PC-3 (cell line): ENCODE data around the gene SIM2. TPM values are rescaled to one million over a fixed set of nuclear protein-coding genes. Genes with fewer than 3 reads are reported as not detected.

Experiments used
- ATAC-seq: fragments of 200-7000 bp; cut with Tn5 transposase; 2 replicates; pipeline ENCODE4 v1.9.1; 2020; ENCODE audit warnings: mild to moderate bottlenecking, moderate library complexity
- BruUV-seq: library from RNA; stranded (reverse); fragments of 400-500 nt; replicated peaks from 2 replicates; lab custom pipeline; 2021; lab: Mats Ljungman, UMichigan
- CTCF ChIA-PET: fragments of 300-600 bp; sonication (Branson Sonifier 250); formaldehyde crosslinking; loops from one replicate; lab custom pipeline; 2022; ENCODE audit warnings: antibody characterized with exemption; lab: Charles Lee
- POLR2A ChIA-PET: fragments of 300-600 bp; sonication (Branson Sonifier 250); formaldehyde crosslinking; loops from one replicate; lab custom pipeline; 2022; ENCODE audit warnings: antibody characterized with exemption; ENCODE audit not compliant: unreplicated experiment; lab: Charles Lee
- DNase-seq: peaks from one replicate; pipeline ENCODE4 v3.0.0-alpha.2; 2015
- H2AFZ ChIP-seq: fragments of 300-600 bp; sonication (generic); 2 replicates; pipeline ENCODE4 v1.6.0; 2016; ENCODE audit warnings: antibody characterized with exemption, low read length
- H3F3A ChIP-seq: fragments of 300-600 bp; sonication (generic); one replicate; pipeline ENCODE4 v1.6.0; 2017; ENCODE audit warnings: antibody characterized with exemption, low read length, control low read depth, mild to moderate bottlenecking; ENCODE audit not compliant: unreplicated experiment
- H3K27ac ChIP-seq: fragments of 300-600 bp; sonication (generic); 2 replicates; pipeline ENCODE4 v1.5.1; 2016; ENCODE audit warnings: mild to moderate bottlenecking, low read length
- H3K27me3 ChIP-seq: fragments of 300-600 bp; sonication (generic); 2 replicates; pipeline ENCODE4 v1.6.1; 2016; ENCODE audit warnings: low read length, mixed read lengths
- H3K36me3 ChIP-seq: fragments of 300-600 bp; sonication (generic); 2 replicates; pipeline ENCODE4 v1.6.1; 2016; ENCODE audit warnings: low read depth, mixed run types, low read length, mixed read lengths
- H3K4me1 ChIP-seq: fragments of 300-600 bp; sonication (generic); 2 replicates; pipeline ENCODE4 v1.5.1; 2016; ENCODE audit warnings: low read length; ENCODE audit not compliant: insufficient read depth
- H3K4me2 ChIP-seq: fragments of 300-600 bp; sonication (generic); 2 replicates; pipeline ENCODE4 v1.6.0; 2016; ENCODE audit warnings: low read length
- H3K4me3 ChIP-seq: fragments of 300-600 bp; sonication (generic); 2 replicates; pipeline ENCODE4 v1.5.1; 2016; ENCODE audit warnings: mild to moderate bottlenecking, low read length, mixed read lengths
- H3K79me2 ChIP-seq: fragments of 300-600 bp; sonication (generic); 2 replicates; pipeline ENCODE4 v1.6.1; 2017; ENCODE audit warnings: low read length, mixed read lengths
- H3K9ac ChIP-seq: fragments of 300-600 bp; sonication (generic); 2 replicates; pipeline ENCODE4 v1.6.0; 2016; ENCODE audit warnings: mild to moderate bottlenecking, low read length
- H3K9me2 ChIP-seq: fragments of 300-600 bp; sonication (generic); replicated peaks from 2 replicates; pipeline ENCODE4 v1.6.1; 2016; ENCODE audit warnings: mixed run types, low read length, mixed read lengths
- H3K9me3 ChIP-seq: fragments of 300-600 bp; sonication (generic); 2 replicates; pipeline ENCODE4 v1.6.1; 2016; ENCODE audit warnings: low read length, mixed read lengths
- H4K20me1 ChIP-seq: fragments of 300-600 bp; sonication (generic); 2 replicates; pipeline ENCODE4 v1.6.1; 2016; ENCODE audit warnings: low read length, mixed read lengths
- EZH2 ChIP-seq: fragments of 300-600 bp; sonication (generic); IDR thresholded peaks from one replicate; pipeline ENCODE4 v1.6.1; 2017; ENCODE audit warnings: antibody characterized with exemption, mild to moderate bottlenecking, low read length; ENCODE audit not compliant: unreplicated experiment
- EZH2phosphoT487 ChIP-seq: fragments of 300-600 bp; sonication (generic); IDR thresholded peaks from 2 replicates; pipeline ENCODE4 v1.6.1; 2018; ENCODE audit warnings: mild to moderate bottlenecking, antibody characterized with exemption, low read length, borderline replicate concordance
- intact Hi-C: fragments of 100-400 bp; cut with micrococcal nuclease; formaldehyde crosslinking; loops from 2 replicates; pipeline ENCODE4 v1.9.0; 2023
- total RNA-seq: library from RNA; depleted of rRNA; stranded (reverse); fragments of >200 nt; gene quantifications from 2 replicates; pipeline ENCODE4 v1.2.3, GENCODE V29; 2014
- TF ChIP-seq, protein P1 (sequence below): fragments of 300-600 bp; sonication (generic); conservative IDR thresholded peaks from 2 replicates; pipeline ENCODE4 v1.5.1; 2017; ENCODE audit warnings: antibody characterized with exemption, low read depth, mild to moderate bottlenecking, low read length

Gene SIM2
- total RNA-seq, 1 experiment from 2014 or later, result 71.2 TPM

DNA sequence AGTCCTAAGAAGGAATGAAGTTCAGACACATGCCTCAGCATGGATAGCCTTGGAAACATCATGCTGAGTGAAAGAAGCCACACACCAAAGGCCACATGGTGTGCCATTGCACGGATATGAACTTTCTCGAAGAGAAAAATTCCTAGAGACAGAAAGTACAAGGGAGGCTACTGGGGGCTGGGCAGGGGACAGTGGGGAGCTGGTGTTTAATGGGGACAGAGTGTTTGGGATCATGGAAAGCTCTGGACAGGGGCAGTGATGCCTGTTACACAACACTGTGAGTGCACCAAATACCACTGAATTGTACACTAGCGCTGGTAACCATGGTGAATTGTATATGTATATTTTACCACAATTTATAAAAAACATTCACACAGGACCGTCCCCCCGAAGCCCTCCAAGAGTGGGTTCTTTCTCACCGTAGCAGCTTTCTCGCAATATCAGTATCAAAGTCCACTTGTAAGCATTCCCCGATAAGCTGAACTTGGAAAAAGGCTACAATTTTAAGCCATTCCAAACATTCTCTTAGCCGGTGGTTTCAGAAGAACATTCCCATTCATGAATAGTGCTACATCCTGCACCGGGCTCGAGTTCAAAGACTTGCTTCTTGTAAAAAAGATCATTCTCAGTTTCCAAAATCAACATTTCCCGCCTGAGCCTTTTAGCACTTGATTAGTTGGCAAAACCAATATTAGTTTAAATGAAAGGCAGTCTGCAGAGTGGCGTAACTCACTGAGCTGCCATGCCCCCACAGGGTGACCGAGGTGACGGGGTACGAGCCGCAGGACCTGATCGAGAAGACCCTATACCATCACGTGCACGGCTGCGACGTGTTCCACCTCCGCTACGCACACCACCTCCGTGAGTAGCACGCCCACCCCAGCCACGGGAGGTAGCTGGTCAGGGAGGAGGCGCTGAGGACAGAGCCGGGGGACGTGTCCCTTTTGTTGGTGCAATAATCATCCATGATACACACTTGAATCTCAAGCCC is 31.7 kb downstream of the SIM2 start:
- Histone ChIP-seq H4K20me1 (no peaks in the 10 kb centered on the region), H3F3A (no peaks in the 10 kb centered on the region), H3K4me3 (no peak overlapping the region), H3K9me3 (no peaks in the 10 kb centered on the region), H3K9ac (no peak overlapping the region), H3K9me2 (no peaks in the 10 kb centered on the region), H3K4me2 (no peak overlapping the region), H3K4me1 (no peaks in the 10 kb centered on the region), H3K27me3 (no peaks in the 10 kb centered on the region), H2AFZ (no peak overlapping the region), H3K27ac (no peak overlapping the region), H3K36me3 (peaks cover 69% of the 10 kb centered on the region), H3K79me2 (no peaks in the 10 kb centered on the region)
- no peak for DNase-seq
- no peak for ATAC-seq
- intact Hi-C loops, result no loop called here
- BruUV-seq, result no TSS peak
- CTCF ChIA-PET, result no interaction called here
- POLR2A ChIA-PET, result no interaction called here
- TF ChIP-seq EZH2phosphoT487 (no peak), EZH2 (no peak)
- TF ChIP-seq, protein P1, sequence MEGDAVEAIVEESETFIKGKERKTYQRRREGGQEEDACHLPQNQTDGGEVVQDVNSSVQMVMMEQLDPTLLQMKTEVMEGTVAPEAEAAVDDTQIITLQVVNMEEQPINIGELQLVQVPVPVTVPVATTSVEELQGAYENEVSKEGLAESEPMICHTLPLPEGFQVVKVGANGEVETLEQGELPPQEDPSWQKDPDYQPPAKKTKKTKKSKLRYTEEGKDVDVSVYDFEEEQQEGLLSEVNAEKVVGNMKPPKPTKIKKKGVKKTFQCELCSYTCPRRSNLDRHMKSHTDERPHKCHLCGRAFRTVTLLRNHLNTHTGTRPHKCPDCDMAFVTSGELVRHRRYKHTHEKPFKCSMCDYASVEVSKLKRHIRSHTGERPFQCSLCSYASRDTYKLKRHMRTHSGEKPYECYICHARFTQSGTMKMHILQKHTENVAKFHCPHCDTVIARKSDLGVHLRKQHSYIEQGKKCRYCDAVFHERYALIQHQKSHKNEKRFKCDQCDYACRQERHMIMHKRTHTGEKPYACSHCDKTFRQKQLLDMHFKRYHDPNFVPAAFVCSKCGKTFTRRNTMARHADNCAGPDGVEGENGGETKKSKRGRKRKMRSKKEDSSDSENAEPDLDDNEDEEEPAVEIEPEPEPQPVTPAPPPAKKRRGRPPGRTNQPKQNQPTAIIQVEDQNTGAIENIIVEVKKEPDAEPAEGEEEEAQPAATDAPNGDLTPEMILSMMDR, result no peak

GRCh38 chr21:36732217-36732616 is 33.3 kb downstream of the SIM2 start:
- ChIA-PET POLR2A (no interaction called here), CTCF (no interaction called here)
- Histone ChIP-seq H3K9me2 (no peaks in the 10 kb centered on the region), H3K27ac (no peak overlapping the region), H3K9me3 (no peaks in the 10 kb centered on the region), H3K4me2 (no peak overlapping the region), H2AFZ (no peak overlapping the region), H3K4me1 (no peaks in the 10 kb centered on the region), H3F3A (no peaks in the 10 kb centered on the region), H3K4me3 (no peak overlapping the region), H3K79me2 (no peaks in the 10 kb centered on the region), H3K36me3 (peaks cover 67% of the 10 kb centered on the region), H4K20me1 (no peaks in the 10 kb centered on the region), H3K27me3 (no peaks in the 10 kb centered on the region), H3K9ac (no peak overlapping the region)
- TF ChIP-seq EZH2phosphoT487 (no peak), EZH2 (no peak)
- TF ChIP-seq, protein P1, result no peak
- DNase-seq (no peak), ATAC-seq (no peak)
- intact Hi-C loops, result no loop called here
- no TSS peak for BruUV-seq

DNA sequence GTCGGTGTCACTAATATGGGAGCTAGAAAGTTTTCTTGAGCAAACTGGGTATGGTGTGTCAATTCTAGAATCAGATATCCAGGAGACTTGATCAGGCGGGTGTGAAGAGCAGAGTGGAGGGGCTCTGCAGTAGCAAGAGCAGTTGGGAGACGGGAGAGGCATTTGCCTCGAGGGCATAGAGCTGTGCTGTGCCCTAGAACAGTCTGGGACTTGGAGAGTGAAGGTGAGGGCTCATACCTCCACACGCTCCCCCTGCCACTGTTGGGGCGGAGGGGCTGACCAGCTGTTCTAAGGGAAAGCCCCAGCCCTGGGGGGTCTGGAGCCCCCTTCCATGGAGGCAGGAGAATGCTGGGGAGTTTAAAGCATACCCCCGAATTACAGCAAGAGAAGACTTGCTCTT is 33.8 kb downstream of the SIM2 start:
- TF ChIP-seq, protein P1, result no peak
- TF ChIP-seq EZH2 (no peak), EZH2phosphoT487 (no peak)
- intact Hi-C loops, result no loop called here
- H3K9me2 ChIP-seq, result no peaks in the 10 kb centered on the region
- no peaks in the 10 kb centered on the region for H3K79me2 ChIP-seq
- POLR2A ChIA-PET, result interaction anchor here (0.6 kb wide), 1 partner anchor 145 kb away, joined by 8 read pairs; no protein-coding TSS in a partner anchor
- ATAC-seq (no peak), DNase-seq (no peak)
- no peak overlapping the region for H3K4me3 ChIP-seq
- CTCF ChIA-PET, result interaction anchor here (0.6 kb wide), 1 partner anchor 311 kb away, joined by 6 read pairs; no protein-coding TSS in a partner anchor
- H3K27ac ChIP-seq, result no peak overlapping the region
- no TSS peak for BruUV-seq
- no peaks in the 10 kb centered on the region for H3F3A ChIP-seq
- peaks cover 64% of the 10 kb centered on the region for H3K36me3 ChIP-seq
- H3K9me3 ChIP-seq, result no peaks in the 10 kb centered on the region
- H3K4me1 ChIP-seq, result no peaks in the 10 kb centered on the region
- no peaks in the 10 kb centered on the region for H4K20me1 ChIP-seq
- H3K27me3 ChIP-seq, result no peaks in the 10 kb centered on the region
- no peak overlapping the region for H3K9ac ChIP-seq
- H3K4me2 ChIP-seq, result no peak overlapping the region
- no peak overlapping the region for H2AFZ ChIP-seq
